Right lobe of liver (tissue), 4 donors: ENCODE results near the gene HOXD3.

Experiments
- CTCF ChIP-seq, 4 donors: fragments of 200-600 bp in 3 of 4; fragments of 450-650 bp in 1 of 4; IDR thresholded peaks; one replicate each; pipeline versions ENCODE4 v1.5.1 to v1.8.0; 2016 to 2022; ENCODE audit warnings: antibody characterized with exemption in 4 of 4, mild to moderate bottlenecking in 2 of 4
- POLR2A ChIP-seq: fragments of 450-650 bp; IDR thresholded peaks from one replicate; pipeline ENCODE4 v1.6.1; 2017; ENCODE audit warnings: antibody characterized with exemption, mild to moderate bottlenecking
- donor health status: DM: no; HTN: no; CAD: no.
- donor health status: DM: no; HTN: no; CAD: no.
- donor health status: DM: no; HTN: yes; CAD: no.

- no peak for TF ChIP-seq CTCF (IDR thresholded peaks at IDR 0.05)
- no peak for TF ChIP-seq POLR2A
Measured at GRCh38 chr2:176148751-176149421, 8.2 kb upstream of the HOXD3 start.
